HCT116 (cell line): Measurements from ENCODE around the gene SCN8A.

Experiments
- CBX3 ChIP-seq: IDR thresholded peaks from 2 replicates; pipeline ENCODE4 v1.6.1; 2012; ENCODE audit warnings: low read depth
- CTCF ChIP-seq, 3 experiments: fragments of 200-600 bp in 1 of 3; sonication (generic) in 1 of 3; IDR thresholded peaks in 2 of 3; conservative IDR thresholded peaks in 1 of 3; 2 replicates each; pipeline ENCODE4 v1.5.1; 2012 to 2017; ENCODE audit warnings: low read depth in 2 of 3, low read length in 2 of 3, antibody characterized with exemption in 1 of 3, borderline replicate concordance in 1 of 3, control low read depth in 1 of 3, mild to moderate bottlenecking in 1 of 3, mixed read lengths in 1 of 3, mixed run types in 1 of 3, moderate library complexity in 1 of 3; ENCODE audit not compliant: insufficient read depth in 1 of 3
- EGR1 ChIP-seq: IDR thresholded peaks from 2 replicates; pipeline ENCODE4 v1.6.1; 2012; ENCODE audit warnings: low read depth
- EZH2 ChIP-seq: fragments of 200-600 bp; sonication (generic); IDR thresholded peaks from 2 replicates; pipeline ENCODE4 v1.6.1; 2017; ENCODE audit warnings: antibody characterized with exemption, mixed run types
- POLR2A ChIP-seq: IDR thresholded peaks from 2 replicates; pipeline ENCODE4 v1.7.0; 2011; ENCODE audit warnings: borderline replicate concordance; ENCODE audit not compliant: insufficient read depth, insufficient read length; ENCODE audit errors: extremely low read depth
- REST ChIP-seq: IDR thresholded peaks from 2 replicates; pipeline ENCODE4 v1.6.1; 2012; ENCODE audit warnings: low read depth
- YY1 ChIP-seq: IDR thresholded peaks from 2 replicates; pipeline ENCODE4 v1.6.1; 2011; ENCODE audit warnings: low read length, low read depth, moderate library complexity, mild to moderate bottlenecking; ENCODE audit not compliant: insufficient replicate concordance; ENCODE audit errors: extremely low read depth
- ZFX ChIP-seq: fragments of 450-650 bp; IDR thresholded peaks from 2 replicates; pipeline ENCODE4 v1.6.1; 2017
- ZNF274 ChIP-seq: fragments of 200-500 bp; sonication (Bioruptor generic); IDR thresholded peaks from 2 replicates; pipeline ENCODE4 v1.6.1; 2014; ENCODE audit warnings: mild to moderate bottlenecking, low read depth, low read length, inconsistent platforms
- TF ChIP-seq, protein P1 (sequence below): IDR thresholded peaks from 2 replicates; pipeline ENCODE4 v1.6.1; 2012

DNA sequence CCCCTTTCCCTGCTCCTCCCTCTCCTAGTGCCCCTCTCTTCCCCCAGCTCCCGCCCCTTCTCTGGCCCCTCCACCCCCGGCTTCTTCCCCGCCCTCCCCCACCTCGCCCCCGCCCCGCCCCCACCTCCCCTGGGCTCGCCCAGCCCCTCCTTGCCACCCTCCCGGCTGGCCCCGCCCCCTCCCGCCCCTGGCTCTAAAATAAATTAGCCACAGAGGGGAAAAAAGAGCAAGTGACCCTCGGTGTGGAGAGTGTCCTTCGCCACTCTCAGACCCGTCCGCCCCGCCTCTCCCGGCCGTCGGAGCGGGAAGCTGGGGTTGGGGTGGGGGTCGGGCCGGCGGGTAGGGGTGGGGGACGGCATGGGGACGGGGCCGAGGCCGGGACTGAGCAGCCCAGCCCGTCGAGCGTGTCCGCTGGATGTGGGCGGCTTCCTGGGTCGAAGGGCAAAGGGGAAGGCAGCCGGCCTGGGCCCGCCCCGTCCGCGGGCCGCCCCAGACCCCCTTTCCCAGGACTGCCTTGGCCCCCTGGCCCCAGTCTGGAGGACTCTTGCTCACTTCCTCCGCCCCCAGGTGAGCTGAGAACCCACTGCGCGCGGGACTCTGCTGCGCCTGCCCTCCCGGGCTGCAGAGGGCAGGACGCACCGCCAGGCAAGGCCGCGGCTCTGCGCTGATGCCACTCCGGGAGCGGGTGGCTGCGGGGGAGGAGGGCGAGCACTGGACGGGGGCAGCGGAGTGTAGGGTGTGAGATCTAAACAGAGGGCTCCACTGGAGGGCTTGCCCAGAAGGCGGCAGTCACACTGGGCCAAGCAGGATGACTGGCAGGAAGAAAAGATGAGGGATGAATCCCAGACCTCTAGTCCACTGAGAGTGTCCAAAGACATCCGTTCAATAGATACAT is 258.1 kb downstream of the SCN8A start:
- no peak for TF ChIP-seq YY1
- TF ChIP-seq CTCF (IDR thresholded peaks at IDR 0.05 in 2 of 3, conservative IDR thresholded peaks at IDR 0.05 in 1 of 3; ENCODE audit: borderline replicate concordance in 1 of 3, insufficient read depth in 1 of 3, low read depth in 2 of 3, low read length in 2 of 3) = no peak
- no peak for TF ChIP-seq ZFX
- TF ChIP-seq CBX3 = no peak
- no peak for TF ChIP-seq POLR2A
- no peak for TF ChIP-seq ZNF274
- no peak for TF ChIP-seq EZH2
- TF ChIP-seq EGR1 = no peak
- TF ChIP-seq REST = no peak
- TF ChIP-seq, protein P1, sequence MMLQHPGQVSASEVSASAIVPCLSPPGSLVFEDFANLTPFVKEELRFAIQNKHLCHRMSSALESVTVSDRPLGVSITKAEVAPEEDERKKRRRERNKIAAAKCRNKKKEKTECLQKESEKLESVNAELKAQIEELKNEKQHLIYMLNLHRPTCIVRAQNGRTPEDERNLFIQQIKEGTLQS = no peak
